Measurements from ENCODE around the gene ASB2. TPM values are rescaled to one million over a fixed set of nuclear protein-coding genes. Genes with fewer than 3 reads are reported as not detected.

ASB2 gene
- total RNA-seq: 0.32 TPM in 1 of 2 replicates, not detected in the other

DNA sequence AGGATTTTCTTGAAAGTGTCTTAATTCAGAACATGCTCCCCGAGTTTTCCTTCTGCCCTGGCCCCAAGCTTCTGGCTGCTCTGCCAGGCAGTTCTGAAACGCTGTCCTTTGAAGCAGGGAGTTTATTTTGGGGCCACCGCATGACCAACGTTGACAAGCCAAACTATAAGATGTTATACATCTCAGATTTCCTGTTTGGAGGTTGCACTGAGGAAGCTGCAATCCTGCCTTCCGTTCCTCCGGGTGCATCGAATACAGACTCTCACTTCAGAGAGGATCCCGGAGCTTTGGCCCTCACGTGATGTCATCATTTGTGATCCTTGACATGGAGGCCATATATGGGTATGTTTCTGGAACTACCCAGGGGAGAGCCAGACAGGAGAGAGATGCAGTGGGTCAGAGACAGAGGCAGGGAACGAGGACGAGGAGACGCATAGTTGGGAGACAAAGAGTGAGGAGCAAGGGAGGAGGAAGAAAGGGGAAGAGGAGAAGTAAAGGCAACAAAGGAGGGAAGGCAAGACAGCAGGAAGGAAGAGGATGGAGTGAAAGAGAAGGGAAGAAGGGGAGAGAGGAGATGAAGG lies at the start of gene ASB2:
Gene ASB2 (minus strand): TSS at position 94 of the 581 bp plus-strand sequence. CDS start 12,031 bp downstream, outside the sequence.

GRCh38 chr14:93997082-93997481 lies 20.7 kb upstream of the ASB2 start, which contains the start of gene CCDC197:
Gene CCDC197 (plus strand): TSS chr14:93997301. CDS start chr14:93998132, 831 bp downstream.

DNA sequence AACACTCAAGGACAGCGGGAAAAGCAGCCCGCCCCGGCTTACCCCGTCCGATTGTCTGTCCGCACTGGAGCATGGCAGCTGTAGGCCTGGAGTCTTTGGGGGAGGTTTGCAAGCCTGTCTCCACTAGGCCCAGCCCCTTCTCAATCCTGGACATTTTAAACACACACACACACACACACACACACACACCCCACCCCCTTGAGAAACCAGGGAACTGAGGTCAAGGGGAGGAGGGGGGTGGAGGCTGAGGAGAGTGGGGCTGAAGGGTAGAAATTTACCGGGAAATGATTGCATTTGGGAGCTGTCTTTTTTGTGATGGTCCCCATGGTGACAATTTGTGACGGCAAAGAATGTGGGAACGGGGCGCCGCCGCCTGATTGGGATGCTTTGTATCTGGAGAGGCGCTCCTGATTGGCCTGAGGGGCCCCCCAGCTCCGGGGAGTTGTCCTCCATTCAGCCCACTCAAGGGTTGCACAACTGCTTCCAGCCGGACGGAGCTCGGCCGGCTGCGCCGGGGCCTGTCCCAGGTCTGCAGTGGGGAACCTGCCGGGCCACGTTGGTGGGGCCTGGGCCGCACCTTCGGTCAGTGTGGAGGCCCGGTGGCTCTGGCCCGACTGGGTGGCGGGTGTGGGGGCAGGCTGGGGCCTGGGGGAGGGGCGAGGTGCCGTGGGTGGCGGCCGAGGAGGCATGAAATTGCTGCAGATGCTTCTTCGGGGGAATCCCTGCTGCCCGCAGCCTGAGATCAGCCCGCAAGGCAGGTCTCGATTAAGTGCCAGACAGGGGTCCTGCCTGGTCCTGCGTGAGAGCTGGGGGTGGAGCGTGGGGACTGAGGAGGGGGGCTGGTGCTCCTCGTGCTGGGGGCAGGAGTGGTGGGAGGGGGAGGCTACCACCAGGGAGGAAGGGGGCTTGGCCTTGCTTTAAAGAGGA lies 49.2 kb downstream of the ASB2 start, which contains the start of gene FAM181A:
Gene FAM181A (plus strand): TSS at position 472 of the 927 bp plus-strand sequence. CDS start 942 bp downstream, outside the sequence.

Other genes with a start within 250 kb of the ASB2 start
- not detected in 2 replicates for gene PRIMA1, start 188.1 kb downstream of the ASB2 start, total RNA-seq
- not detected in 2 replicates for gene FAM181A, start 49.2 kb downstream of the ASB2 start, total RNA-seq
- not detected in 2 replicates for gene CCDC197, start 20.7 kb upstream of the ASB2 start, total RNA-seq
- 0.49 and 1.2 TPM in 2 replicates for gene OTUB2, start 49.8 kb upstream of the ASB2 start, total RNA-seq
- gene DDX24, start 104.6 kb upstream of the ASB2 start, total RNA-seq: 60.7 and 129 TPM in 2 replicates
- gene IFI27L1, start 104.7 kb upstream of the ASB2 start, total RNA-seq: 15.5 and 27.7 TPM in 2 replicates
- gene IFI27, start 134.2 kb upstream of the ASB2 start, total RNA-seq: 263 and 857 TPM in 2 replicates
- 18.1 and 38.5 TPM in 2 replicates for gene IFI27L2, start 153.0 kb upstream of the ASB2 start, total RNA-seq
- under 0.01 and 0.16 TPM in 2 replicates for gene PPP4R4, start 197.8 kb upstream of the ASB2 start, total RNA-seq